ENCODE measurements around the gene HOXD3. TPM values are rescaled to one million over a fixed set of nuclear protein-coding genes. Genes with fewer than 3 reads are reported as not detected.

The HOXD3 gene
- total and polyA plus RNA-seq, 4 donors: not detected

- Histone ChIP-seq H3K27ac (ENCODE audit: low read depth in 1 of 2, low read length in 2 of 2) (no peak overlapping the region), H3K4me1 (ENCODE audit: control insufficient read depth in 4 of 4, insufficient read depth in 4 of 4, low read length in 3 of 4) (peaks cover 4 to 22% (median 11%) of the 10 kb centered on the region in 4 donors), H3K4me3 (ENCODE audit: low read depth in 1 of 3, low read length in 3 of 3) (no peak overlapping the region), H3K27me3 (ENCODE audit: control insufficient read depth in 4 of 4, insufficient read depth in 4 of 4, low read length in 3 of 4) (peaks cover 7 to 63% (median 25%) of the 10 kb centered on the region in 4 donors), H3K9me3 (ENCODE audit: control insufficient read depth in 4 of 4, low read length in 3 of 4) (peaks cover 0 to 11% (median 0%) of the 10 kb centered on the region in 4 donors), H3K36me3 (ENCODE audit: control insufficient read depth in 4 of 4, insufficient read depth in 3 of 4, low read depth in 1 of 4, low read length in 3 of 4) (no peaks in the 10 kb centered on the region), H3K9ac (ENCODE audit: low read depth in 1 of 2, low read length in 2 of 2) (no peak overlapping the region)
- no peak for DNase-seq (ENCODE audit: low spot score)
- TF ChIP-seq HNF4A (conservative IDR thresholded peaks at IDR 0.05) (no peak), TAF1 (conservative IDR thresholded peaks at IDR 0.05) (no peak), RXRA (IDR thresholded peaks at IDR 0.05) (no peak), HNF4G (IDR thresholded peaks at IDR 0.05) (no peak)
- 26% methylated on average over 4 of the region's 4 CpGs for WGBS
Measured at GRCh38 chr2:176131848-176132158, 25.3 kb upstream of the HOXD3 start.

- TF ChIP-seq EGR1 (IDR thresholded peaks at IDR 0.05; ENCODE audit: low read depth in 2 of 2) (no peak), FOXA2 (IDR thresholded peaks at IDR 0.05) (no peak), ATF3 (IDR thresholded peaks at IDR 0.05) (no peak), TAF1 (conservative IDR thresholded peaks at IDR 0.05) (no peak), YY1 (IDR thresholded peaks at IDR 0.05) (no peak), RXRA (IDR thresholded peaks at IDR 0.05) (no peak), ZBTB33 (IDR thresholded peaks at IDR 0.05) (no peak), REST (IDR thresholded peaks at IDR 0.05) (no peak), FOXA1 (IDR thresholded peaks at IDR 0.05) (no peak), RAD21 (IDR thresholded peaks at IDR 0.05) (no peak), NR2F2 (IDR thresholded peaks at IDR 0.05) (no peak), CTCF (IDR thresholded peaks at IDR 0.05; ENCODE audit: low read depth, low read length, missing input control) (no peak), JUND (IDR thresholded peaks at IDR 0.05) (no peak), HNF4G (IDR thresholded peaks at IDR 0.05) (no peak), MAX (IDR thresholded peaks at IDR 0.05) (no peak), SP1 (IDR thresholded peaks at IDR 0.05) (no peak)
- Histone ChIP-seq H3K27me3 (ENCODE audit: control insufficient read depth in 4 of 4, insufficient read depth in 4 of 4, low read length in 3 of 4) (peaks cover 11 to 60% (median 23%) of the 10 kb centered on the region in 4 donors), H3K9me3 (ENCODE audit: control insufficient read depth in 4 of 4, low read length in 3 of 4) (peaks cover 0 to 11% (median 0%) of the 10 kb centered on the region in 4 donors), H3K36me3 (ENCODE audit: control insufficient read depth in 4 of 4, insufficient read depth in 3 of 4, low read depth in 1 of 4, low read length in 3 of 4) (no peaks in the 10 kb centered on the region), H3K9ac (ENCODE audit: low read depth in 1 of 2, low read length in 2 of 2) (no peak overlapping the region), H3K4me1 (ENCODE audit: control insufficient read depth in 4 of 4, insufficient read depth in 4 of 4, low read length in 3 of 4) (peaks cover 4 to 22% (median 12%) of the 10 kb centered on the region in 4 donors), H3K4me3 (ENCODE audit: low read depth in 1 of 3, low read length in 3 of 3) (peak overlapping the region in 1 of 3 donors; percentile 13), H3K27ac (ENCODE audit: low read depth in 1 of 2, low read length in 2 of 2) (no peak overlapping the region)
- no peak for DNase-seq (ENCODE audit: low spot score)
- 14% methylated on average over 33 of the region's 33 CpGs for WGBS
Measured at GRCh38 chr2:176132205-176133171, 24.6 kb upstream of the HOXD3 start.

All from liver (tissue), 9 donors.